ENCODE data around the gene CT47C1.
A peak's percentile ranks its signal among the peaks of the same experiment; 100 is the strongest.

CT47C1 gene

DNA sequence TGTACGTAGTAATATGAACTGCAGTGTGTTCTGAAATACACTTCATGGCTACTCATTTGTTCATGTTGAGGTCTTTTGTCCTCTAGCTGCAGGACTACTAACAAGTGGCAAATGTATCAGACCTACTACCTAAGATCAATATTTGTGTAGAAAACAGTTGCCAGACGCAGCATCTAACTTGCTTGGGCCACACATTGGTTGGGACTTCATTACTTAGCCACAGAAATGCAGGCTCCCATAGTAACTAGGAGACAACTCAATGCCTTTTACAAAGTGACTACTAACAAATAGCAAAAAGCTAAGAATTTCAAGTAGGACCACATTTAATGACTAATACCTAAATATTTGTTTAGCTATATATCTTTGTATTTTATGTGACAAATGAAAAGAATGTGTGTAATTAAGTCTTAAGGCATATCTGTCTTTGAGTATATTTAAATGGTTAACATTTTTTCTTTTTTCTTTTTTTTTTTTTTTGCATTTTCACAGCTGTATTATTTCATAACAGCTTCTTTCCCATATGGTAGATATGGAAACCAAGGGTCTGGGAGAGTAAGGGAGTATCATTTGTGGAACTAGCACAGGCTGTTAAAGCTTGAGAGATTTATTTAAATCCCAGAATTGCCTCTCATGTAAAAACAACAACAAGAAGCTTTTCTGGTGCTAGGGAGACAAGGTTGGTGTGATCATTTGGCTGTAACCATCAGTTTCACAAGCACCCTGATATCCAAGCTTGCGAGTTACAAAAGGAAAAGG lies 2.7 kb downstream of the CT47C1 start:
- no peak for DNase-seq

GRCh38 chrX:119082278-119082677 lies 9.5 kb downstream of the CT47C1 start:
- DNase-seq = no peak

- DNase-seq = no peak
Observed at GRCh38 chrX:119084766-119085165, 12.0 kb downstream of the CT47C1 start.

- DNase-seq = no peak
Observed at GRCh38 chrX:119087121-119087520, 14.3 kb downstream of the CT47C1 start.

DNA sequence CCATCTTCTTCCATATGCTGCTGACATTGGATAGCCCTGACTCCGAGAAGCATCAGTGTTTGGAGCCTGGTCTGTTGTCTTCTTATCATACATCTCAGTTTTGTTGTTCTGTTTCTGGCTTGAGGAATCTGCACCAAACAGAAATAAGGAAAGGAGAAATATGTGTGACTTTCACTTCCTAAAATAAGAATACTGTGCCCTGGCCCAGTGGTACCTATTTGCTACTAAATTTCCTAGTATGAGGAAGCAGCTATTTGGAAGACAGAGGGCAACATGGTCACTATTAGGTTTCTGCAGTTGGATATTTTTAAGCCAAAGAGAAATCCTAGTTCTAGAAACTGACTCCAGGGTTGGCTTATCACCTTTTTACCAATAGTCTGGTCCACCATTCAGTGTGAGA lies 16.8 kb downstream of the CT47C1 start:
- no peak for DNase-seq

DNA sequence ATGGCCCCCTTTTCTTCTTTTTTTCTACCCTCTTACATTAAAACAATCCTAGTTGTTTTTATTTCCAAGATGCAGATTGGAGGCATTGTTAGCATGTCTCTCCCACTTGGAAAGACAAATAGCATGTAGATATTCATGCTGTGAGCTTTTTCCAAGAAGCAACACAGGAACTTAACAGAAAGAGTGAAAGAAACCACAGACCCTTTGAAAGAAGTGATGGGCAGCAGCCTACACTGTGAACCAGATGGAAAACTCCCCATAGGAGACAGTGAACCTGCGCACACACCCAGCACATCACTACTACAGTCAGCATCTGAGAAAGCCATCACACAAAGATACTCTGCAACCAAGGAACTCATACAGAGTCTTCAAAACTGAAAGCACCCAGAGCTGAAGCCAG lies 17.8 kb downstream of the CT47C1 start:
- no peak for DNase-seq

DNA sequence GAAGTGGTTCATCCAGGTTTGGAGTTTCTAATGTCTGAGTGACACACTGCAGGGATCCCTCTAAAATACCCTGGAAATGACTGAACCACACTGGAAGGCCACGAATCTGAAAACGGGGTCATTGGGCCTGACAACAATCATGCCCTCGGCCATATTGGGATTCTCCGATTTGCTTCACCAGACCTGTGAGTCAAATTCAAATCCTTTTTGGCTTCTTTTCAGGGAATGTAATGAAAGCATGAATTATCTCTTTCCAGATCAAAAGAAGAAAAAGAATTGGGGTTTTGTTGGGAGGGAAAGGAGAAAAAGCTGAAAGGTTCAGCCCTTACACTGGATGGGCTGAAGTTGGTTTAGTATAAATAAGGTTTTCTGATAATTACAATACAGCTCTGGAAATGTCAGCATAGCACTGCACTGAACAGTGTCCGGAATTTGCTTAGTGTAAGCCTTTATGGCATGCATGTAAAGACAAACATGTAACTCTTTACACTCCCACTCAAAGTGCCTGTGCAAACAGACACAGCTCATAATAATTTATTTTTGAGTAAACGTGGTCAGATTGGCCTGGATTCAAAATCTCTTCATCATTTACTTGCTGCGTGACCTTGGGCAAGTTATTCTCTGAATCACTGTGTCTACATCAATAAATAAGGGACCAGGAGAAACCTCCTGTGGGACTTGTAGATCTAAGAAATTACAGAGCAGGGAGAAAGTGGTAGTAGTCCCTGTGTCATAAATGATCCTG lies 21.4 kb downstream of the CT47C1 start:
- DNase-seq = no peak

GRCh38 chrX:119094819-119095218 lies 22.0 kb downstream of the CT47C1 start:
- no peak for DNase-seq

DNA sequence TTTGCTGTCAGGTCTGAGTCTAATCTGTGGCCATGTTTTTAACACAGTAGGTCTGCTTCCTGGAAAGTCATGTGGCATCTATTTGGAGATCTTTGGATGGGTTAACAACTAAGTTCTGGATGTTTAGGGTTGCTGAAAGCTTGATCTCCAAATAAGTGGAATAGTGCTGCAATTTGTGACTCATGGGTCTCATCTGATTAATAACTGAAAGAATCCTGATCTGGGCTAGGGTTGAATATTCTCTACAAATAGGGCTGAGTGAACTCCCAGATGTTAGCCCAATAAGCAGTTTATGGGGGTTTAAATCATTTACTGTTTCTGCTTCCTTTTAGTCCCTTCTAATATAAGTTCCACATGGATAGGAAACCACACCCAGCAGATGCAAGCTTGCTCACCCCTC lies 23.1 kb downstream of the CT47C1 start:
- no peak for DNase-seq

GRCh38 chrX:119101168-119101567 lies 28.4 kb downstream of the CT47C1 start:
- DNase-seq = no peak

- no peak for DNase-seq
Observed at GRCh38 chrX:119105826-119106225, 33.0 kb downstream of the CT47C1 start.

DNA sequence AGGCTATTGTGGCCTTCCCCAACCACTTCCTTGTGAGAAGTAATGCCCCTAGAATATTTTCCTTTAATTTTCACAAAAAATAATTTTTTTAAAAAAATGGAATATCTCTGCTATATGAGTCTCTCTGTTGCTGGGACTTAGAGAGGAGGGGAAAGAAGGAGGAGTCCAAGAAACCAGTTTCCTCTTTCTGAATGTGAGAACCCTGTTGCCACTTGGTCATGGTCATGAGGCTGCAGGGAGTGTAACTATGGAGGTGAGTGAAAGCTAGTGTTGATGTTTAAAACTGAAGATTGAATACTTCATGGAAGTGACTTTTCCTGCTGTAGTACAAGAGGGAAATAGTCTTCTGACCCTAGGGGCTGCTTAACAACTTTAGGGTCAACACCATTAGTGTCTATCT lies 34.4 kb downstream of the CT47C1 start:
- no peak for DNase-seq

DNA sequence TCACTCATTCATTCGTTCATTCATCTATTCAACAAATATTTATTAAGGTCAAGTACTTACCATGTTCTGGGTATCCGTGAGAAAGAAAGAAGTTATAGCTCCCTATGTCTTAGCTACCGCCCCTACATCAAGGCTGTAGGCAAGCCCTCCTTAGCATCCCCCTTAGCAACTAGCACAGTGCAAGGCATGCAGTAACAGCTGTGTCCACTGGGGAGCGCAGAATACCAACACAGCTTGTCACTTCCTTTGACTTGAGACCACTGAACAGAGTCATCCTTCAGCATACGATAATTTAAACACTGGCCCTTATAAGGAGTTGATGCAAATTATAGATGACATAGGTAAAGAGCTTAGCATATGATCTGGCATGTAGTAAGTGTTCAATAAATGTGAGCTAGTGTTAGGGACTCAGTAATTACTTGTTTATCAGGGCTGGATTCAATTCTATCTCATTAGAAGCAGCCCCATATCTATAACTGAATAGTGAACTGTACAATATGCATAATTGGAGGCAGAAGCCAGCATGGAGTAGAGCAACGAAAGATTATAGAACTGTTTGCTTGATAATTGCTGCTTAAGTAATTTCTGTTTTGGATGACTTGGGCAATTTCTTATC lies 46.1 kb downstream of the CT47C1 start:
- DNase-seq = peak; percentile 13

- DNase-seq = no peak
Observed at GRCh38 chrX:119121341-119121740, 48.5 kb downstream of the CT47C1 start.

Data from stimulated activated naive CD4-positive, alpha-beta T cell treated with Interleukin-2 at 50 U/mL for 16 hours (primary cell).